HEK293T (cell line): ENCODE data around the gene PTN.

Experiments used
- CTCF ChIA-PET: fragments of 350-600 bp; formaldehyde crosslinking; extraction: SDS; loops from one replicate; lab custom pipeline; 2021; ENCODE audit warnings: antibody characterized with exemption, inconsistent platforms; lab: Yijun Ruan, JAX
- POLR2A ChIA-PET: fragments of 350-600 bp; formaldehyde crosslinking; extraction: SDS; loops from one replicate; lab custom pipeline; 2020; ENCODE audit warnings: antibody characterized with exemption, inconsistent platforms; lab: Yijun Ruan, JAX
- DNase-seq: peaks from one replicate; pipeline ENCODE4 v3.0.0; 2012; ENCODE audit warnings: mixed read lengths; ENCODE audit errors: extremely low spot score
- ARNT ChIP-seq: fragments of 450-650 bp; IDR thresholded peaks from 2 replicates; pipeline ENCODE4 v1.6.1; 2017; ENCODE audit warnings: mild to moderate bottlenecking
- BHLHE40 ChIP-seq: fragments of 450-650 bp; IDR thresholded peaks from 2 replicates; pipeline ENCODE4 v1.6.1; 2016; ENCODE audit warnings: mild to moderate bottlenecking, moderate library complexity, borderline replicate concordance
- CTBP1 ChIP-seq: fragments of 450-650 bp; IDR thresholded peaks from 2 replicates; pipeline ENCODE4 v1.6.1; 2016; ENCODE audit warnings: borderline replicate concordance
- ELF4 ChIP-seq: fragments of 450-650 bp; IDR thresholded peaks from 2 replicates; pipeline ENCODE4 v1.6.1; 2017; ENCODE audit warnings: antibody characterized with exemption
- FOXA1 ChIP-seq: fragments of 450-650 bp; IDR thresholded peaks from 2 replicates; pipeline ENCODE4 v1.6.1; 2016; ENCODE audit warnings: mild to moderate bottlenecking
- FOXK2 ChIP-seq: fragments of 450-650 bp; IDR thresholded peaks from 2 replicates; pipeline ENCODE4 v1.6.1; 2016; ENCODE audit warnings: mild to moderate bottlenecking
- FOXM1 ChIP-seq: fragments of 450-650 bp; IDR thresholded peaks from 2 replicates; pipeline ENCODE4 v1.6.1; 2017; ENCODE audit warnings: mild to moderate bottlenecking, borderline replicate concordance
- HDGF ChIP-seq: fragments of 450-650 bp; IDR thresholded peaks from 2 replicates; pipeline ENCODE4 v1.6.1; 2017; ENCODE audit warnings: antibody characterized with exemption, borderline replicate concordance
- L3MBTL2 ChIP-seq: fragments of 450-650 bp; conservative IDR thresholded peaks from 2 replicates; pipeline ENCODE4 v1.6.1; 2016; ENCODE audit warnings: mild to moderate bottlenecking
- LEF1 ChIP-seq: fragments of 450-650 bp; IDR thresholded peaks from 2 replicates; pipeline ENCODE4 v1.6.1; 2017; ENCODE audit warnings: mild to moderate bottlenecking, borderline replicate concordance
- NFRKB ChIP-seq: fragments of 450-650 bp; IDR thresholded peaks from 2 replicates; pipeline ENCODE4 v1.6.1; 2016; ENCODE audit warnings: mild to moderate bottlenecking, moderate library complexity
- SP1 ChIP-seq: fragments of 450-650 bp; IDR thresholded peaks from 2 replicates; pipeline ENCODE4 v1.6.1; 2017
- SUZ12 ChIP-seq: fragments of 450-650 bp; IDR thresholded peaks from 2 replicates; pipeline ENCODE4 v1.6.1; 2016; ENCODE audit warnings: mild to moderate bottlenecking
- TARDBP ChIP-seq: fragments of 450-650 bp; IDR thresholded peaks from 2 replicates; pipeline ENCODE4 v1.6.1; 2016
- ZNF384 ChIP-seq: fragments of 450-650 bp; IDR thresholded peaks from 2 replicates; pipeline ENCODE4 v1.6.1; 2016
- TF ChIP-seq, protein P1 (sequence below): fragments of 450-650 bp; IDR thresholded peaks from 2 replicates; pipeline ENCODE4 v1.6.1; 2016

PTN gene

DNA sequence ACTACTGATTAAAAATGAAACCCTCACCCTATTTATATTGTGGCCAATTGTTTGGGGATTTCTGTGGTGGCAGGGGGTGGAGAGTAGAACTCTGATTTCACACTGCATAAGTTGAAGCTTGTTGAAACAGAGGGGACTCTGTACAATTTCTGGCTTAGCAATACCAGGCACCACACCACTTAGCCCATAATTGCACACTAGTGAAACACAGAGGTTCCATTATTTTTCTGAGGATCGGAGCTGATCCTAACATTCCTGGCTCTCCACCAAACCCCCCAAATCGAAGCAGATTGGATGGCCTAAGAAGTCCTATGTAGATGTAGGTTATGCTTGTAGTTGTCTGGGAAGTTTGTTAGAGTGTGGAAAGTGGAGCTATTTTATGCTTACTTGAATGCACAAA lies 47.0 kb downstream of the PTN start:
- ChIA-PET CTCF (no interaction called here), POLR2A (no interaction called here)
- DNase-seq, result no peak
- no peak for TF ChIP-seq SUZ12
- no peak for TF ChIP-seq ARNT
- TF ChIP-seq, protein P1, sequence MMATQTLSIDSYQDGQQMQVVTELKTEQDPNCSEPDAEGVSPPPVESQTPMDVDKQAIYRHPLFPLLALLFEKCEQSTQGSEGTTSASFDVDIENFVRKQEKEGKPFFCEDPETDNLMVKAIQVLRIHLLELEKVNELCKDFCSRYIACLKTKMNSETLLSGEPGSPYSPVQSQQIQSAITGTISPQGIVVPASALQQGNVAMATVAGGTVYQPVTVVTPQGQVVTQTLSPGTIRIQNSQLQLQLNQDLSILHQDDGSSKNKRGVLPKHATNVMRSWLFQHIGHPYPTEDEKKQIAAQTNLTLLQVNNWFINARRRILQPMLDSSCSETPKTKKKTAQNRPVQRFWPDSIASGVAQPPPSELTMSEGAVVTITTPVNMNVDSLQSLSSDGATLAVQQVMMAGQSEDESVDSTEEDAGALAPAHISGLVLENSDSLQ, result no peak
- TF ChIP-seq CTBP1, result no peak
- TF ChIP-seq TARDBP, result no peak
- no peak for TF ChIP-seq FOXA1
- TF ChIP-seq SP1, result no peak
- TF ChIP-seq NFRKB, result no peak
- no peak for TF ChIP-seq BHLHE40
- TF ChIP-seq FOXM1, result no peak
- no peak for TF ChIP-seq LEF1
- no peak for TF ChIP-seq ELF4
- TF ChIP-seq FOXK2, result no peak

- TF ChIP-seq CTBP1, result no peak
- no peak for TF ChIP-seq SP1
- no peak for TF ChIP-seq HDGF
- TF ChIP-seq, protein P1, result no peak
- no peak for TF ChIP-seq LEF1
- no peak for TF ChIP-seq BHLHE40
- no peak for TF ChIP-seq FOXK2
- TF ChIP-seq ELF4, result no peak
- TF ChIP-seq NFRKB, result no peak
- TF ChIP-seq L3MBTL2, result no peak
- TF ChIP-seq FOXA1, result no peak
- no peak for TF ChIP-seq TARDBP
- TF ChIP-seq FOXM1, result no peak
- no peak for TF ChIP-seq ZNF384
- no peak for TF ChIP-seq ARNT
- TF ChIP-seq SUZ12, result no peak
- ChIA-PET CTCF (no interaction called here), POLR2A (no interaction called here)
- DNase-seq, result no peak
Observed at GRCh38 chr7:137295739-137296324, 47.7 kb downstream of the PTN start.

- no peak for DNase-seq
- ChIA-PET CTCF (no interaction called here), POLR2A (no interaction called here)
- TF ChIP-seq SP1, result no peak
- no peak for TF ChIP-seq HDGF
- no peak for TF ChIP-seq CTBP1
- TF ChIP-seq ZNF384, result no peak
- TF ChIP-seq FOXM1, result no peak
- TF ChIP-seq, protein P1, result no peak
- no peak for TF ChIP-seq SUZ12
- TF ChIP-seq NFRKB, result no peak
- TF ChIP-seq LEF1, result no peak
- no peak for TF ChIP-seq FOXK2
Observed at GRCh38 chr7:137289101-137289500, 54.4 kb downstream of the PTN start.

GRCh38 chr7:137287651-137288258 lies 55.8 kb downstream of the PTN start:
- ChIA-PET POLR2A (no interaction called here), CTCF (interaction anchor here (0.6 kb wide), 1 partner anchor 51 kb away, joined by 4 read pairs; no protein-coding TSS in a partner anchor)
- no peak for TF ChIP-seq SUZ12
- no peak for TF ChIP-seq LEF1
- no peak for TF ChIP-seq CTBP1
- DNase-seq, result no peak

GRCh38 chr7:137283153-137283552 lies 60.4 kb downstream of the PTN start:
- ChIA-PET CTCF (no interaction called here), POLR2A (no interaction called here)
- DNase-seq, result no peak
- TF ChIP-seq FOXM1, result no peak
- no peak for TF ChIP-seq FOXA1

- TF ChIP-seq, protein P1, result no peak
- TF ChIP-seq HDGF, result no peak
- TF ChIP-seq FOXM1, result no peak
- TF ChIP-seq CTBP1, result no peak
- TF ChIP-seq LEF1, result no peak
- TF ChIP-seq BHLHE40, result no peak
- TF ChIP-seq SUZ12, result no peak
- TF ChIP-seq TARDBP, result no peak
- TF ChIP-seq FOXA1, result no peak
- TF ChIP-seq ZNF384, result no peak
- DNase-seq, result no peak
- POLR2A ChIA-PET, result no interaction called here
- CTCF ChIA-PET, result no interaction called here
Observed at GRCh38 chr7:137282043-137282442, 61.5 kb downstream of the PTN start.
